22Rv1 (cell line): ENCODE results near the gene JCHAIN.

Experiments used
- ZFX ChIP-seq: fragments of 450-650 bp; IDR thresholded peaks from 2 replicates; pipeline ENCODE4 v1.6.1; 2017; ENCODE audit warnings: antibody characterized with exemption, borderline replicate concordance
- TF ChIP-seq, protein P1 (sequence below): fragments of 450-650 bp; IDR thresholded peaks from 2 replicates; pipeline ENCODE4 v1.5.1; 2017; ENCODE audit warnings: mild to moderate bottlenecking

DNA sequence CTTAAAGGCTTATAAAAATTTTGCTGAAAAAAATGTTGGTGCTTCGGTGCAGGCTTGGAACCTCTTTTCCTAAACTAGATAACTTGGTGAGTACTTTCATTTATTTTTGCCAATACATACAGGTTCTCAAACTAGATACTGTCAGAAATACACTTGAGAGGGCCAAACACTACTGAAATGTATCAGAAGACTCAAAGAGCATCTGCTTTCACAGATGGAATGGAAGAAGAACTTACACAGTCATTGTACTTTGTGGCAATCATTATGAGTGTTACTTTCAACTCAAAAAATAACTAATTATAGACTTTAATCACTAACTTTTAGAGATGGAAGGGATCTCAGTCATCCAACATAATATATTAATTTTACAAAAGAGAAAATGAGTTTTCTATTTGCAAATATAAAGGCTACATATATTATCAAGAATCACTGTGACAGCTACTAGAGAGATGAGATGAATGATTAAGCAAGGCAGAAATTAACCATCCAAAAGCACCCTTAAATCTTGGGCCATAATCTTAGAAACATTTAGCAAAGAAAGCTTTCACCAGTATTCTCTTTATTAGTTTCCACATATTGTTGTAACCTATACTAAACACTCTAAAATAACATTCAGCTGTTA lies 36.7 kb downstream of the JCHAIN start:
- TF ChIP-seq, protein P1, sequence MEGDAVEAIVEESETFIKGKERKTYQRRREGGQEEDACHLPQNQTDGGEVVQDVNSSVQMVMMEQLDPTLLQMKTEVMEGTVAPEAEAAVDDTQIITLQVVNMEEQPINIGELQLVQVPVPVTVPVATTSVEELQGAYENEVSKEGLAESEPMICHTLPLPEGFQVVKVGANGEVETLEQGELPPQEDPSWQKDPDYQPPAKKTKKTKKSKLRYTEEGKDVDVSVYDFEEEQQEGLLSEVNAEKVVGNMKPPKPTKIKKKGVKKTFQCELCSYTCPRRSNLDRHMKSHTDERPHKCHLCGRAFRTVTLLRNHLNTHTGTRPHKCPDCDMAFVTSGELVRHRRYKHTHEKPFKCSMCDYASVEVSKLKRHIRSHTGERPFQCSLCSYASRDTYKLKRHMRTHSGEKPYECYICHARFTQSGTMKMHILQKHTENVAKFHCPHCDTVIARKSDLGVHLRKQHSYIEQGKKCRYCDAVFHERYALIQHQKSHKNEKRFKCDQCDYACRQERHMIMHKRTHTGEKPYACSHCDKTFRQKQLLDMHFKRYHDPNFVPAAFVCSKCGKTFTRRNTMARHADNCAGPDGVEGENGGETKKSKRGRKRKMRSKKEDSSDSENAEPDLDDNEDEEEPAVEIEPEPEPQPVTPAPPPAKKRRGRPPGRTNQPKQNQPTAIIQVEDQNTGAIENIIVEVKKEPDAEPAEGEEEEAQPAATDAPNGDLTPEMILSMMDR = no peak
- TF ChIP-seq ZFX = no peak
